HepG2 (cell line): ENCODE measurements around the gene TP53. TPM values are rescaled to one million over a fixed set of nuclear protein-coding genes. Genes with fewer than 3 reads are reported as not detected.

Experiments used
- AKAP8 ChIP-seq: sonication (generic); formaldehyde crosslinking; IDR thresholded peaks from 2 replicates; pipeline ENCODE4 v1.5.1; 2020; ENCODE audit warnings: mild to moderate bottlenecking, missing genetic modification reagents
- CBFB ChIP-seq: sonication (generic); formaldehyde crosslinking; IDR thresholded peaks from 2 replicates; pipeline ENCODE4 v1.4.0; 2020; ENCODE audit warnings: missing genetic modification reagents
- DMAP1 ChIP-seq: IDR thresholded peaks from 2 replicates; pipeline ENCODE4 v1.6.1; 2016
- HCFC1 ChIP-seq: fragments of 150-350 bp; IDR thresholded peaks from 2 replicates; pipeline ENCODE4 v1.6.1; 2014; ENCODE audit warnings: low read depth, low read length
- HES4 ChIP-seq: sonication (generic); formaldehyde crosslinking; IDR thresholded peaks from 2 replicates; pipeline ENCODE4 v1.9.0; 2021; ENCODE audit warnings: mild to moderate bottlenecking, missing genetic modification reagents, borderline replicate concordance
- HIVEP1 ChIP-seq: sonication (generic); formaldehyde crosslinking; IDR thresholded peaks from 2 replicates; pipeline ENCODE4 v1.4.0; 2020; ENCODE audit warnings: mild to moderate bottlenecking, missing genetic modification reagents
- HMG20A ChIP-seq: IDR thresholded peaks from 2 replicates; pipeline ENCODE4 v1.6.1; 2016; ENCODE audit warnings: borderline replicate concordance
- NCOA2 ChIP-seq: sonication (generic); formaldehyde crosslinking; IDR thresholded peaks from 2 replicates; pipeline ENCODE4 v1.8.0; 2022; ENCODE audit warnings: inconsistent platforms
- NR1H2 ChIP-seq: sonication (generic); formaldehyde crosslinking; IDR thresholded peaks from 2 replicates; pipeline ENCODE4 v1.8.1; 2022; ENCODE audit warnings: low read depth, missing genetic modification reagents, borderline replicate concordance
- PHF20 ChIP-seq: sonication (generic); formaldehyde crosslinking; IDR thresholded peaks from 2 replicates; pipeline ENCODE4 v1.5.0; 2020; ENCODE audit warnings: mild to moderate bottlenecking, missing genetic modification reagents
- POLR2G ChIP-seq: fragments of 200-400 bp; formaldehyde crosslinking; IDR thresholded peaks from 2 replicates; pipeline ENCODE4 v1.6.1; 2018; ENCODE audit warnings: mild to moderate bottlenecking, low read depth, low read length, moderate library complexity
- PRMT3 ChIP-seq: sonication (generic); formaldehyde crosslinking; IDR thresholded peaks from 2 replicates; pipeline ENCODE4 v1.8.1; 2022; ENCODE audit warnings: low read depth, mild to moderate bottlenecking, moderate library complexity, missing genetic modification reagents, borderline replicate concordance
- RELA ChIP-seq: sonication (generic); formaldehyde crosslinking; IDR thresholded peaks from 2 replicates; pipeline ENCODE4 v1.4.0; 2020; ENCODE audit warnings: missing genetic modification reagents
- STAG1 ChIP-seq: sonication (generic); formaldehyde crosslinking; IDR thresholded peaks from 2 replicates; pipeline ENCODE4 v1.4.0; 2020; ENCODE audit warnings: missing genetic modification reagents
- ZC3H4 ChIP-seq: sonication (generic); formaldehyde crosslinking; IDR thresholded peaks from 2 replicates; pipeline ENCODE4 v1.4.0; 2020; ENCODE audit warnings: missing genetic modification reagents, borderline replicate concordance
- ZFP36L1 ChIP-seq: sonication (generic); formaldehyde crosslinking; IDR thresholded peaks from 2 replicates; pipeline ENCODE4 v1.8.0; 2022; ENCODE audit warnings: mild to moderate bottlenecking, missing genetic modification reagents, moderate library complexity
- ZFY ChIP-seq: sonication (generic); formaldehyde crosslinking; IDR thresholded peaks from 2 replicates; pipeline ENCODE4 v1.4.0; 2020; ENCODE audit warnings: missing genetic modification reagents
- ZNF446 ChIP-seq: sonication (generic); formaldehyde crosslinking; IDR thresholded peaks from 2 replicates; pipeline ENCODE4 v1.5.0; 2020; ENCODE audit warnings: mild to moderate bottlenecking, missing genetic modification reagents
- ZNF749 ChIP-seq: sonication (generic); formaldehyde crosslinking; IDR thresholded peaks from 2 replicates; pipeline ENCODE4 v1.8.0; 2022; ENCODE audit warnings: mild to moderate bottlenecking, missing genetic modification reagents, moderate library complexity, borderline replicate concordance
- ZNF768 ChIP-seq: sonication (generic); formaldehyde crosslinking; IDR thresholded peaks from 2 replicates; pipeline ENCODE4 v1.4.0; 2020; ENCODE audit warnings: missing genetic modification reagents
- ZSCAN25 ChIP-seq: sonication (generic); formaldehyde crosslinking; IDR thresholded peaks from 2 replicates; pipeline ENCODE4 v1.8.0; 2022; ENCODE audit warnings: mild to moderate bottlenecking, missing genetic modification reagents
- polyA plus RNA-seq, 8 experiments: library from polyadenylated mRNA; depleted of rRNA in 3 of 8; stranded (reverse) in 7 of 8; unstranded in 1 of 8; fragments of >200 nt; fragmentation: Illumina TruSeq in 4 of 8; extraction: Trizol in 4 of 8; gene quantifications; 2 replicates each; pipeline versions ENCODE4 v1.2.1 to v1.2.3, GENCODE V29; 2011 to 2016; ENCODE audit warnings: low read depth in 4 of 8, missing spikeins in 1 of 8, mixed read lengths in 1 of 8; ENCODE audit not compliant: insufficient read depth in 1 of 8
- total RNA-seq, 5 experiments: library from RNA; depleted of rRNA; stranded (reverse); fragments of >200 nt; fragmentation: Illumina TruSeq; extraction: Trizol; gene quantifications; 2 replicates each; pipeline ENCODE4 v1.2.3, GENCODE V29; 2016; ENCODE audit warnings: low read depth in 1 of 5
- TF ChIP-seq, protein P1 (sequence below): IDR thresholded peaks from 2 replicates; pipeline ENCODE4 v1.6.1; 2016; ENCODE audit warnings: mild to moderate bottlenecking, missing biosample characterization, missing genetic modification reagents
- TF ChIP-seq, protein P2 (sequence below): sonication (generic); formaldehyde crosslinking; IDR thresholded peaks from 2 replicates; pipeline ENCODE4 v1.4.0; 2020; ENCODE audit warnings: missing genetic modification reagents
- TF ChIP-seq, protein P3 (sequence below): sonication (generic); formaldehyde crosslinking; IDR thresholded peaks from 2 replicates; pipeline ENCODE4 v1.8.0; 2022; ENCODE audit warnings: missing genetic modification reagents, mild to moderate bottlenecking, moderate library complexity, borderline replicate concordance

Gene TP53
- total and polyA plus RNA-seq, 2 of the 13 experiments (the other 11 are each of a cell fraction or from before 2014, with no cell fraction given) = 17.1 to 29.9 TPM

DNA sequence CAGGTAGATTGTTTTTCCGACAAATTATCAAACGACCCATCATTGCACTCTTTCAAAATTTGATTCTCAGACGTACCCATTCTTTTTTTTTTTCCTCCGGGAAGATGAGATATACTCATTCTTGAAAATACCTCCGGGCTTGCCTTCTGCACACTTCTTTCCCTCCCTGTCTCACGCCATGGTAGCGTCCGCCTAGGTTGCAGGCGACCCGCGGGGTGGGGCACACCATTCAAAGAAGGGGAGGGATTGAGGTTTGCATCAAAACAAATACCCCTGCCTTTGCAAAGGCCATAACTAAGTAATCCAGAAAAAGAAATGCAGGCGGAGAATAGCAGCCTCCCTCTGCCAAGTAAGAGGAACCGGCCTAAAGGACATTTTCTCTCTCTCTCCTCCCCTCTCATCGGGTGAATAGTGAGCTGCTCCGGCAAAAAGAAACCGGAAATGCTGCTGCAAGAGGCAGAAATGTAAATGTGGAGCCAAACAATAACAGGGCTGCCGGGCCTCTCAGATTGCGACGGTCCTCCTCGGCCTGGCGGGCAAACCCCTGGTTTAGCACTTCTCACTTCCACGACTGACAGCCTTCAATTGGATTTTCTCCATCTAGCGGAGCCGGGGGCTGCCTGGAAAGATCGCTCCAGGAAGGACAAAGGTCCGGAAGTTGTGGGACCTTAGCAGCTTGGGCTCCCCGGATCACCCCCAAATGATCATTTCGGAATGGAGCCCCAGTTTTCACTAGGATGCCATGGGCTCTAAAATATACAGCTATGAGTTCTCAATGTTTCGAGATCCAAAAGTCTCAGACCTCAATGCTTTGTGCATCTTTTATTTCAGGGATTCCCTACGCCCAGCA, 843 bp downstream of the TP53 start (continued):
- TF ChIP-seq NR1H2 (CRISPR knock-in tag) = no peak
- no peak for TF ChIP-seq HES4
- TF ChIP-seq ZC3H4 (CRISPR knock-in tag) = peak; percentile 7; the same call in 1 of the 2 replicates
- TF ChIP-seq ZNF446 = no peak
- TF ChIP-seq, protein P1, sequence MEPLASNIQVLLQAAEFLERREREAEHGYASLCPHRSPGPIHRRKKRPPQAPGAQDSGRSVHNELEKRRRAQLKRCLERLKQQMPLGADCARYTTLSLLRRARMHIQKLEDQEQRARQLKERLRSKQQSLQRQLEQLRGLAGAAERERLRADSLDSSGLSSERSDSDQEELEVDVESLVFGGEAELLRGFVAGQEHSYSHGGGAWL = no peak
- TF ChIP-seq, protein P2, sequence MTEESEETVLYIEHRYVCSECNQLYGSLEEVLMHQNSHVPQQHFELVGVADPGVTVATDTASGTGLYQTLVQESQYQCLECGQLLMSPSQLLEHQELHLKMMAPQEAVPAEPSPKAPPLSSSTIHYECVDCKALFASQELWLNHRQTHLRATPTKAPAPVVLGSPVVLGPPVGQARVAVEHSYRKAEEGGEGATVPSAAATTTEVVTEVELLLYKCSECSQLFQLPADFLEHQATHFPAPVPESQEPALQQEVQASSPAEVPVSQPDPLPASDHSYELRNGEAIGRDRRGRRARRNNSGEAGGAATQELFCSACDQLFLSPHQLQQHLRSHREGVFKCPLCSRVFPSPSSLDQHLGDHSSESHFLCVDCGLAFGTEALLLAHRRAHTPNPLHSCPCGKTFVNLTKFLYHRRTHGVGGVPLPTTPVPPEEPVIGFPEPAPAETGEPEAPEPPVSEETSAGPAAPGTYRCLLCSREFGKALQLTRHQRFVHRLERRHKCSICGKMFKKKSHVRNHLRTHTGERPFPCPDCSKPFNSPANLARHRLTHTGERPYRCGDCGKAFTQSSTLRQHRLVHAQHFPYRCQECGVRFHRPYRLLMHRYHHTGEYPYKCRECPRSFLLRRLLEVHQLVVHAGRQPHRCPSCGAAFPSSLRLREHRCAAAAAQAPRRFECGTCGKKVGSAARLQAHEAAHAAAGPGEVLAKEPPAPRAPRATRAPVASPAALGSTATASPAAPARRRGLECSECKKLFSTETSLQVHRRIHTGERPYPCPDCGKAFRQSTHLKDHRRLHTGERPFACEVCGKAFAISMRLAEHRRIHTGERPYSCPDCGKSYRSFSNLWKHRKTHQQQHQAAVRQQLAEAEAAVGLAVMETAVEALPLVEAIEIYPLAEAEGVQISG = peak; percentile 43
- no peak for TF ChIP-seq CBFB
- 0 out of 2 replicates have a peak, but pooled peaks have one; percentile 40 for TF ChIP-seq HCFC1
- TF ChIP-seq PRMT3 (CRISPR knock-in tag) = no peak
- peak; percentile 61 for TF ChIP-seq ZFY (CRISPR knock-in tag)
- no peak for TF ChIP-seq ZFP36L1
- no peak for TF ChIP-seq HMG20A (CRISPR knock-in tag)
- TF ChIP-seq ZNF749 (CRISPR knock-in tag) = no peak
- no peak for TF ChIP-seq ZSCAN25 (CRISPR knock-in tag)
- no peak for TF ChIP-seq HIVEP1 (CRISPR knock-in tag)
- no peak for TF ChIP-seq AKAP8 (CRISPR knock-in tag)
- TF ChIP-seq, protein P3, sequence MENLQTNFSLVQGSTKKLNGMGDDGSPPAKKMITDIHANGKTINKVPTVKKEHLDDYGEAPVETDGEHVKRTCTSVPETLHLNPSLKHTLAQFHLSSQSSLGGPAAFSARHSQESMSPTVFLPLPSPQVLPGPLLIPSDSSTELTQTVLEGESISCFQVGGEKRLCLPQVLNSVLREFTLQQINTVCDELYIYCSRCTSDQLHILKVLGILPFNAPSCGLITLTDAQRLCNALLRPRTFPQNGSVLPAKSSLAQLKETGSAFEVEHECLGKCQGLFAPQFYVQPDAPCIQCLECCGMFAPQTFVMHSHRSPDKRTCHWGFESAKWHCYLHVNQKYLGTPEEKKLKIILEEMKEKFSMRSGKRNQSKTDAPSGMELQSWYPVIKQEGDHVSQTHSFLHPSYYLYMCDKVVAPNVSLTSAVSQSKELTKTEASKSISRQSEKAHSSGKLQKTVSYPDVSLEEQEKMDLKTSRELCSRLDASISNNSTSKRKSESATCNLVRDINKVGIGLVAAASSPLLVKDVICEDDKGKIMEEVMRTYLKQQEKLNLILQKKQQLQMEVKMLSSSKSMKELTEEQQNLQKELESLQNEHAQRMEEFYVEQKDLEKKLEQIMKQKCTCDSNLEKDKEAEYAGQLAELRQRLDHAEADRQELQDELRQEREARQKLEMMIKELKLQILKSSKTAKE (CRISPR knock-in tag) = no peak
- TF ChIP-seq POLR2G = peak; percentile 78
- TF ChIP-seq RELA (CRISPR knock-in tag) = no peak
- no peak for TF ChIP-seq STAG1 (CRISPR knock-in tag)
- peak; percentile 29; the same call in 1 of the 2 replicates for TF ChIP-seq PHF20 (CRISPR knock-in tag)
- 0 out of 2 replicates have a peak, but pooled peaks have one; percentile 13 for TF ChIP-seq DMAP1 (CRISPR knock-in tag)
- no peak for TF ChIP-seq NCOA2 (CRISPR knock-in tag)
- TF ChIP-seq ZNF768 (CRISPR knock-in tag) = no peak
